CD14-positive monocyte (primary cell): ENCODE measurements around the gene STAC3. TPM values are rescaled to one million over a fixed set of nuclear protein-coding genes. Genes with fewer than 3 reads are reported as not detected.
A peak's percentile ranks its signal among the peaks of the same experiment; 100 is the strongest.

ENCODE experiments used
- DNase-seq, 3 donors: peaks; one replicate each; pipeline ENCODE4 v3.0.0-alpha.2; 2011 to 2022
- H2AFZ ChIP-seq: 2 replicates; pipeline ENCODE4 v1.6.0; 2012; ENCODE audit warnings: mild to moderate bottlenecking, low read depth, low read length, inconsistent platforms; ENCODE audit not compliant: insufficient read depth, poor library complexity, severe bottlenecking
- H3K27ac ChIP-seq, 2 donors: 1 replicate in 1 of 2; 2 replicates in 1 of 2; pipeline ENCODE4 v1.5.1; 2012 to 2013; ENCODE audit warnings: low read length in 2 of 2, control low read depth in 1 of 2, inconsistent platforms in 1 of 2, low read depth in 1 of 2, mild to moderate bottlenecking in 1 of 2
- H3K27me3 ChIP-seq, 2 donors: one replicate each; pipeline versions ENCODE4 v1.6.0 to v1.6.1; 2011 to 2013; ENCODE audit warnings: low read length in 2 of 2; ENCODE audit not compliant: control insufficient read depth in 2 of 2, insufficient read depth in 2 of 2
- H3K36me3 ChIP-seq, 2 donors: replicated peaks in 1 of 2; 1 replicate in 1 of 2; 2 replicates in 1 of 2; pipeline versions ENCODE4 v1.5.1 to v1.6.1; 2012 to 2013; ENCODE audit warnings: low read length in 2 of 2, control low read depth in 1 of 2, inconsistent platforms in 1 of 2, mild to moderate bottlenecking in 1 of 2; ENCODE audit not compliant: insufficient read depth in 2 of 2, control insufficient read depth in 1 of 2
- H3K4me1 ChIP-seq, 2 donors: 1 replicate in 1 of 2; 2 replicates in 1 of 2; pipeline versions ENCODE4 v1.5.1 to v1.6.1; 2012 to 2013; ENCODE audit warnings: low read length in 2 of 2, control low read depth in 1 of 2, inconsistent platforms in 1 of 2, mild to moderate bottlenecking in 1 of 2, moderate library complexity in 1 of 2; ENCODE audit not compliant: insufficient read depth in 2 of 2, control insufficient read depth in 1 of 2
- H3K4me2 ChIP-seq: replicated peaks from 2 replicates; pipeline ENCODE3; 2012; ENCODE audit warnings: low read length, moderate library complexity, mild to moderate bottlenecking; ENCODE audit not compliant: poor library complexity, severe bottlenecking; ENCODE audit errors: extremely low read depth
- H3K4me3 ChIP-seq, 3 experiments: fragments of 200-600 bp in 1 of 3; sonication (generic) in 1 of 3; replicated peaks in 1 of 3; 1 replicate in 2 of 3; 2 replicates in 1 of 3; pipeline ENCODE4 v1.5.1; 2011 to 2013; ENCODE audit warnings: low read length in 3 of 3, mild to moderate bottlenecking in 3 of 3, control low read depth in 2 of 3, low read depth in 2 of 3, inconsistent platforms in 1 of 3, moderate library complexity in 1 of 3
- H3K79me2 ChIP-seq: 2 replicates; pipeline ENCODE4 v1.6.0; 2012; ENCODE audit warnings: mild to moderate bottlenecking, control low read depth, inconsistent platforms, low read length, moderate library complexity; ENCODE audit not compliant: insufficient read depth
- H3K9ac ChIP-seq: 2 replicates; pipeline ENCODE4 v1.6.0; 2017; ENCODE audit warnings: low read length, mild to moderate bottlenecking; ENCODE audit not compliant: insufficient read depth, poor library complexity, severe bottlenecking
- H3K9me3 ChIP-seq, 2 donors: replicated peaks in 1 of 2; 1 replicate in 1 of 2; 2 replicates in 1 of 2; pipeline versions ENCODE4 v1.5.1 to v1.6.1; 2012 to 2013; ENCODE audit warnings: low read length in 2 of 2, control low read depth in 1 of 2; ENCODE audit not compliant: control insufficient read depth in 1 of 2, insufficient read depth in 1 of 2
- H4K20me1 ChIP-seq: 2 replicates; pipeline ENCODE4 v1.6.0; 2012; ENCODE audit warnings: mild to moderate bottlenecking, low read length, control low read depth, moderate library complexity; ENCODE audit not compliant: insufficient read depth
- H3K27ac Mint-ChIP-seq, 7 donors: one replicate each; pipeline ENCODE4 v1.8.0; 2020; ENCODE audit warnings: mild to moderate bottlenecking in 7 of 7, mixed read lengths in 7 of 7, moderate library complexity in 6 of 7, inconsistent platforms in 2 of 7
- H3K27me3 Mint-ChIP-seq, 3 donors: one replicate each; pipeline ENCODE4 v1.8.0; 2021 to 2022; ENCODE audit warnings: low read depth in 3 of 3, mild to moderate bottlenecking in 3 of 3, mixed read lengths in 3 of 3, moderate library complexity in 3 of 3, inconsistent platforms in 1 of 3
- H3K36me3 Mint-ChIP-seq, 2 donors: one replicate each; pipeline ENCODE4 v1.8.0; 2020; ENCODE audit warnings: mixed read lengths in 2 of 2, inconsistent platforms in 1 of 2, mild to moderate bottlenecking in 1 of 2
- H3K4me1 Mint-ChIP-seq: one replicate; pipeline ENCODE4 v1.8.0; 2020; ENCODE audit warnings: mild to moderate bottlenecking, mixed read lengths
- H3K4me3 Mint-ChIP-seq, 2 donors: one replicate each; pipeline ENCODE4 v1.8.0; 2020; ENCODE audit warnings: mild to moderate bottlenecking in 2 of 2, mixed read lengths in 2 of 2, moderate library complexity in 1 of 2
- H3K9me3 Mint-ChIP-seq, 7 donors: one replicate each; pipeline ENCODE4 v1.8.0; 2020 to 2022; ENCODE audit warnings: mixed read lengths in 7 of 7, mild to moderate bottlenecking in 6 of 7, moderate library complexity in 6 of 7, inconsistent platforms in 2 of 7
- CTCF ChIP-seq: fragments of 200-600 bp; IDR thresholded peaks from one replicate; pipeline ENCODE4 v1.8.0; 2022; ENCODE audit warnings: antibody characterized with exemption, mild to moderate bottlenecking
- WGBS: methylation state at CpG from one replicate; pipeline ENCODE4 v1.1.5; 2013; ENCODE audit warnings: missing lambda C conversion rate; ENCODE audit not compliant: insufficient coverage; 5-methylcytosine and 5-hydroxymethylcytosine counted together
- intact Hi-C, 2 donors: fragments of 100-400 bp; cut with micrococcal nuclease; formaldehyde crosslinking; loops; one replicate each; pipeline versions ENCODE4 v1.15.0 to v1.15.1; 2023
- polyA plus RNA-seq, 3 donors: library from polyadenylated mRNA; depleted of rRNA in 1 of 3; unstranded in 2 of 3; stranded (reverse) in 1 of 3; fragments of 300-500 nt in 2 of 3; fragments of >200 nt in 1 of 3; fragmentation: Illumina TruSeq in 2 of 3; gene quantifications; 1 replicate in 2 of 3; 2 replicates in 1 of 3; pipeline ENCODE4 v1.2.3, GENCODE V29; 2012 to 2021

The STAC3 gene
- polyA plus RNA-seq, 3 donors, result 7.0 to 32.1 (median 9.1) TPM

- peaks cover 57% of the 10 kb centered on the region for H3K4me1 Mint-ChIP-seq
- no peak overlapping the region for H3K9ac ChIP-seq
- H3K4me3 Mint-ChIP-seq, result no peak overlapping the region
- WGBS, result 87% methylated on average over 8 of the region's 10 CpGs
- no peak overlapping the region for H3K4me3 ChIP-seq
- intact Hi-C loops, result no loop called here
- peaks cover 22% of the 10 kb centered on the region for H3K79me2 ChIP-seq
- peaks cover 56% of the 10 kb centered on the region for H4K20me1 ChIP-seq
- peaks cover 0 to 17% (median 8%) of the 10 kb centered on the region in 7 donors for H3K9me3 Mint-ChIP-seq
- peak overlapping the region in 5 of 7 donors; percentile 43 to 86 (median 54) for H3K27ac Mint-ChIP-seq
- H3K36me3 Mint-ChIP-seq, result peaks cover 47 to 54% of the 10 kb centered on the region in 2 donors
- H3K27me3 ChIP-seq, result peaks cover 33 to 46% of the 10 kb centered on the region in 2 donors
- H3K27ac ChIP-seq, result no peak overlapping the region
- peak in 1 of 3 donors; percentile 40 for DNase-seq
- TF ChIP-seq CTCF, result no peak
- H2AFZ ChIP-seq, result no peak overlapping the region
- peaks cover 0 to 24% of the 10 kb centered on the region in 2 donors for H3K9me3 ChIP-seq
- H3K36me3 ChIP-seq, result peaks cover 32 to 39% of the 10 kb centered on the region in 2 donors
- H3K27me3 Mint-ChIP-seq, result peaks cover 41 to 52% (median 45%) of the 10 kb centered on the region in 3 donors
- no peak overlapping the region for H3K4me2 ChIP-seq
- H3K4me1 ChIP-seq, result peaks cover 38 to 55% of the 10 kb centered on the region in 2 donors
Measured at GRCh38 chr12:57234571-57235016, 16.4 kb downstream of the STAC3 start.

DNA sequence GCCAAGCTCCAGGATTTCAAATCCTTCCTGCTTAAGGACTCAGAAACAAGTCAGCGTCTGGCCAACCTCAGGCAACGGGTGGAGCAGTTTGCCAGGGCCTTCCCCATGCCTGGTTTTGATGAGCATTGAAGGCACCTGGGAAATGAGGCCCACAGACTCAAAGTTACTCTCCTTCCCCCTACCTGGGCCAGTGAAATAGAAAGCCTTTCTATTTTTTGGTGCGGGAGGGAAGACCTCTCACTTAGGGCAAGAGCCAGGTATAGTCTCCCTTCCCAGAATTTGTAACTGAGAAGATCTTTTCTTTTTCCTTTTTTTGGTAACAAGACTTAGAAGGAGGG is 16.8 kb downstream of the STAC3 start:
- Mint-ChIP-seq H3K27me3 (peaks cover 37 to 49% (median 41%) of the 10 kb centered on the region in 3 donors), H3K27ac (peak overlapping the region in 5 of 7 donors; percentile 43 to 86 (median 54)), H3K4me1 (peaks cover 56% of the 10 kb centered on the region), H3K4me3 (no peak overlapping the region), H3K36me3 (peaks cover 46 to 53% of the 10 kb centered on the region in 2 donors), H3K9me3 (peaks cover 0 to 13% (median 7%) of the 10 kb centered on the region in 7 donors)
- no peak overlapping the region for H3K9ac ChIP-seq
- H3K27ac ChIP-seq, result no peak overlapping the region
- H3K36me3 ChIP-seq, result peaks cover 32 to 39% of the 10 kb centered on the region in 2 donors
- intact Hi-C loops, result no loop called here
- H3K9me3 ChIP-seq, result peaks cover 0 to 24% of the 10 kb centered on the region in 2 donors
- no peak for TF ChIP-seq CTCF
- peaks cover 53% of the 10 kb centered on the region for H4K20me1 ChIP-seq
- 78% methylated on average over 2 of the region's 3 CpGs for WGBS
- DNase-seq, result no peak
- no peak overlapping the region for H3K4me3 ChIP-seq
- no peak overlapping the region for H3K4me2 ChIP-seq
- H2AFZ ChIP-seq, result no peak overlapping the region
- peaks cover 22% of the 10 kb centered on the region for H3K79me2 ChIP-seq
- peaks cover 37 to 55% of the 10 kb centered on the region in 2 donors for H3K4me1 ChIP-seq
- peaks cover 33 to 42% of the 10 kb centered on the region in 2 donors for H3K27me3 ChIP-seq
